ENCODE measurements around the gene RNF144A. TPM values are rescaled to one million over a fixed set of nuclear protein-coding genes. Genes with fewer than 3 reads are reported as not detected.

The RNF144A gene
- total and polyA plus RNA-seq, 2 of the 13 experiments (the other 11 are each of a cell fraction or from before 2014, with no cell fraction given): 13.9 to 16.5 TPM

GRCh38 chr2:7030810-7031209 is 113.6 kb downstream of the RNF144A start:
- no peaks in the 10 kb centered on the region for H3K79me2 ChIP-seq (ENCODE audit: insufficient read depth, low read length)
- H3K4me3 ChIP-seq (replicated peaks in 1 of 3; ENCODE audit: insufficient read depth in 1 of 3, low read depth in 2 of 3, low read length in 3 of 3): no peak overlapping the region
- no peak overlapping the region for H3K4me2 ChIP-seq (ENCODE audit: low read depth, low read length)
- H3K27me3 ChIP-seq (ENCODE audit: control insufficient read depth in 1 of 2, insufficient read depth in 2 of 2, low read length in 2 of 2): no peaks in the 10 kb centered on the region
- no TSS peak for BruUV-seq (replicated peaks)
- peaks cover 5 to 29% of the 10 kb centered on the region in 2 experiments; a peak in 4 of 5 replicates for H3K36me3 ChIP-seq (replicated peaks in 1 of 2; ENCODE audit: control insufficient read depth in 1 of 2, insufficient read depth in 2 of 2, low read length in 2 of 2)
- CTCF ChIA-PET (ENCODE audit: low intra/inter-chr PET ratio, low total read pairs): interaction anchor here (1.8 kb wide), 1 partner anchor 134 kb away, joined by 5 read pairs; no protein-coding TSS in a partner anchor
- 97% methylated on average over 11 of the region's 11 CpGs for WGBS (ENCODE audit: low lambda C conversion rate)
- FAIRE-seq: no peak
- intact Hi-C loops (cut with micrococcal nuclease; ENCODE audit: unreplicated experiment): loop anchor here (2.0 kb wide), 1 partner anchor 110 kb away; no protein-coding TSS in a partner anchor
- H4K20me1 ChIP-seq (ENCODE audit: insufficient read depth, low read length): peaks cover 7% of the 10 kb centered on the region; the same call in 1 of the 2 replicates
- peaks cover 37% of the 10 kb centered on the region for H3K4me1 ChIP-seq (ENCODE audit: insufficient read depth, low read length)
- in situ Hi-C loops (cut with HindIII; ENCODE audit: extremely low pct_ligation_motif_present, low pct_unique_long_range_greater_than_20kb): no loop called here
- ATAC-seq: no peak
- TF ChIP-seq KDM2A (CRISPR knock-in tag; IDR thresholded peaks at IDR 0.05; ENCODE audit: borderline replicate concordance, low read depth) (no peak), AGO2 (optimal IDR thresholded peaks at IDR 0.05; ENCODE audit: low read depth, low read length) (peak; percentile 5)
- no peak overlapping the region for H2AFZ ChIP-seq (ENCODE audit: low read length)
- H3K9me3 ChIP-seq (ENCODE audit: low read length): no peaks in the 10 kb centered on the region
- no peak overlapping the region for H3K27ac ChIP-seq (ENCODE audit: extremely low read length, insufficient read depth, low read length)
- POLR2A ChIA-PET: no interaction called here
- H3K9ac ChIP-seq (ENCODE audit: insufficient read depth, low read depth, low read length): no peak overlapping the region
- DNase-seq (ENCODE audit: low spot score): no peak

GRCh38 chr2:7031547-7032245 is 114.5 kb downstream of the RNF144A start:
- DNase-seq (ENCODE audit: low spot score) (peak; percentile 98), FAIRE-seq (peak; percentile 99), ATAC-seq (peak; percentile 82)
- Histone ChIP-seq H3K4me1 (ENCODE audit: insufficient read depth, low read length) (peaks cover 37% of the 10 kb centered on the region), H3K79me2 (ENCODE audit: insufficient read depth, low read length) (no peaks in the 10 kb centered on the region), H3K4me2 (ENCODE audit: low read depth, low read length) (no peak overlapping the region), H3K9me3 (ENCODE audit: low read length) (no peaks in the 10 kb centered on the region), H2AFZ (ENCODE audit: low read length) (no peak overlapping the region), H3K36me3 (replicated peaks in 1 of 2; ENCODE audit: control insufficient read depth in 1 of 2, insufficient read depth in 2 of 2, low read length in 2 of 2) (peaks cover 5 to 26% of the 10 kb centered on the region in 2 experiments; a peak in 4 of 5 replicates), H3K27me3 (ENCODE audit: control insufficient read depth in 1 of 2, insufficient read depth in 2 of 2, low read length in 2 of 2) (no peaks in the 10 kb centered on the region), H3K27ac (ENCODE audit: extremely low read length, insufficient read depth, low read length) (no peak overlapping the region), H4K20me1 (ENCODE audit: insufficient read depth, low read length) (peaks cover 7% of the 10 kb centered on the region; the same call in 1 of the 2 replicates), H3K9ac (ENCODE audit: insufficient read depth, low read depth, low read length) (no peak overlapping the region), H3K4me3 (replicated peaks in 1 of 3; ENCODE audit: insufficient read depth in 1 of 3, low read depth in 2 of 3, low read length in 3 of 3) (no peak overlapping the region)
- CTCF ChIA-PET (ENCODE audit: low intra/inter-chr PET ratio, low total read pairs): interaction anchor here (1.8 kb wide), 1 partner anchor 135 kb away, joined by 5 read pairs; no protein-coding TSS in a partner anchor
- POLR2A ChIA-PET: interaction anchor here (1.1 kb wide), 1 partner anchor 110 kb away, joined by 3 read pairs; no protein-coding TSS in a partner anchor
- BruUV-seq (replicated peaks): no TSS peak
- 51% methylated on average over 20 of the region's 25 CpGs for WGBS (ENCODE audit: low lambda C conversion rate)
- intact Hi-C loops (cut with micrococcal nuclease; ENCODE audit: unreplicated experiment) (loop anchor here (2.0 kb wide), 1 partner anchor 111 kb away; no protein-coding TSS in a partner anchor), in situ Hi-C loops (cut with HindIII; ENCODE audit: extremely low pct_ligation_motif_present, low pct_unique_long_range_greater_than_20kb) (no loop called here)
- TF ChIP-seq ZBTB3 (CRISPR knock-in tag; IDR thresholded peaks at IDR 0.05; ENCODE audit: borderline replicate concordance, low read depth): peak; percentile 84; the same call in 1 of the 2 replicates
- no peak for TF ChIP-seq ZNF282 (IDR thresholded peaks at IDR 0.05; ENCODE audit: partially characterized antibody)
- TF ChIP-seq YEATS4 (CRISPR knock-in tag; IDR thresholded peaks at IDR 0.05; ENCODE audit: borderline replicate concordance): 0 out of 2 replicates have a peak, but pooled peaks have one; percentile 41
- peak; percentile 97; the same call in 1 of the 2 replicates for TF ChIP-seq FOXK1 (CRISPR knock-in tag; IDR thresholded peaks at IDR 0.05; ENCODE audit: borderline replicate concordance, low read depth)
- TF ChIP-seq NR2F1 (CRISPR knock-in tag; IDR thresholded peaks at IDR 0.05): no peak
- TF ChIP-seq MTF1 (CRISPR knock-in tag; IDR thresholded peaks at IDR 0.05): no peak
- TF ChIP-seq ZBTB21 (CRISPR knock-in tag; IDR thresholded peaks at IDR 0.05): 0 out of 2 replicates have a peak, but pooled peaks have one; percentile 65
- TF ChIP-seq EED (CRISPR knock-in tag; IDR thresholded peaks at IDR 0.05): 0 out of 2 replicates have a peak, but pooled peaks have one; percentile 46
- no peak for TF ChIP-seq HDAC6 (IDR thresholded peaks at IDR 0.05; ENCODE audit: low read depth, low read length)
- peak; percentile 25; the same call in 1 of the 2 replicates for TF ChIP-seq EEA1 (CRISPR knock-in tag; IDR thresholded peaks at IDR 0.05; ENCODE audit: borderline replicate concordance)
- peak; percentile 92 for TF ChIP-seq IRF2 (CRISPR knock-in tag; IDR thresholded peaks at IDR 0.05)
- TF ChIP-seq KMT2B (CRISPR knock-in tag; IDR thresholded peaks at IDR 0.05): no peak
- no peak for TF ChIP-seq GPBP1L1 (CRISPR knock-in tag; IDR thresholded peaks at IDR 0.05)
- no peak for TF ChIP-seq RAD21 (CRISPR knock-in tag; IDR thresholded peaks at IDR 0.05)
- no peak for TF ChIP-seq GABPA (IDR thresholded peaks at IDR 0.05; ENCODE audit: low read depth, low read length)
- 0 out of 2 replicates have a peak, but pooled peaks have one; percentile 23 for TF ChIP-seq GABPA (CRISPR knock-in tag; IDR thresholded peaks at IDR 0.05; ENCODE audit: low read depth)

Data from HepG2 (cell line).